H1 (cell line): ENCODE results near the gene TMOD4.

Experiments used
- ATF3 ChIP-seq: IDR thresholded peaks from 2 replicates; pipeline ENCODE4 v1.6.1; 2011; ENCODE audit warnings: low read depth, mild to moderate bottlenecking, low read length; ENCODE audit not compliant: insufficient read depth
- EP300 ChIP-seq, 2 experiments: IDR thresholded peaks; 1 replicate in 1 of 2; 2 replicates in 1 of 2; pipeline ENCODE4 v1.6.1; 2011 to 2012; ENCODE audit warnings: low read depth in 2 of 2, low read length in 2 of 2, mild to moderate bottlenecking in 2 of 2, borderline replicate concordance in 1 of 2, inconsistent platforms in 1 of 2, moderate library complexity in 1 of 2
- GABPA ChIP-seq: IDR thresholded peaks from 2 replicates; pipeline ENCODE4 v1.6.1; 2011; ENCODE audit warnings: mild to moderate bottlenecking, low read length, moderate library complexity, borderline replicate concordance; ENCODE audit not compliant: insufficient read depth
- KDM5A ChIP-seq: fragments of 200-600 bp; IDR thresholded peaks from 2 replicates; pipeline ENCODE4 v1.7.1; 2012; ENCODE audit warnings: mild to moderate bottlenecking, low read length, inconsistent platforms, mixed read lengths
- POLR2A ChIP-seq, 2 experiments: IDR thresholded peaks; 1 replicate in 1 of 2; 2 replicates in 1 of 2; pipeline ENCODE4 v1.6.1; 2011; ENCODE audit warnings: low read depth in 2 of 2, low read length in 2 of 2, mild to moderate bottlenecking in 2 of 2; ENCODE audit errors: control extremely low read depth in 1 of 2
- POU5F1 ChIP-seq: IDR thresholded peaks from 2 replicates; pipeline ENCODE4 v1.6.1; 2011; ENCODE audit warnings: low read depth, mild to moderate bottlenecking, low read length, moderate library complexity
- RAD21 ChIP-seq, 2 experiments: IDR thresholded peaks in 1 of 2; conservative IDR thresholded peaks in 1 of 2; 2 replicates each; pipeline ENCODE4 v1.6.1; 2011; ENCODE audit warnings: low read depth in 2 of 2, low read length in 2 of 2, improper control_type of control experiment in 1 of 2, inconsistent platforms in 1 of 2, mild to moderate bottlenecking in 1 of 2, moderate library complexity in 1 of 2
- RXRA ChIP-seq: IDR thresholded peaks from 2 replicates; pipeline ENCODE4 v1.6.1; 2011; ENCODE audit warnings: low read depth, mild to moderate bottlenecking, low read length, moderate library complexity; ENCODE audit not compliant: insufficient read depth
- TAF1 ChIP-seq: IDR thresholded peaks from 2 replicates; pipeline ENCODE4 v1.6.1; 2011; ENCODE audit warnings: mild to moderate bottlenecking, low read depth, low read length
- TF ChIP-seq, protein P1 (sequence below), 3 experiments: IDR thresholded peaks; 1 replicate in 2 of 3; 2 replicates in 1 of 3; pipeline versions ENCODE4 v1.5.1 to v1.6.1; 2011; ENCODE audit warnings: low read length in 3 of 3, mild to moderate bottlenecking in 3 of 3, inconsistent platforms in 2 of 3, low read depth in 1 of 3, moderate library complexity in 1 of 3; ENCODE audit not compliant: insufficient read depth in 1 of 3; ENCODE audit errors: control extremely low read depth in 1 of 3
- TF ChIP-seq, protein P2 (sequence below): IDR thresholded peaks from 2 replicates; pipeline ENCODE4 v1.6.1; 2011; ENCODE audit warnings: low read length, improper control_type of control experiment

- TF ChIP-seq, protein P1, sequence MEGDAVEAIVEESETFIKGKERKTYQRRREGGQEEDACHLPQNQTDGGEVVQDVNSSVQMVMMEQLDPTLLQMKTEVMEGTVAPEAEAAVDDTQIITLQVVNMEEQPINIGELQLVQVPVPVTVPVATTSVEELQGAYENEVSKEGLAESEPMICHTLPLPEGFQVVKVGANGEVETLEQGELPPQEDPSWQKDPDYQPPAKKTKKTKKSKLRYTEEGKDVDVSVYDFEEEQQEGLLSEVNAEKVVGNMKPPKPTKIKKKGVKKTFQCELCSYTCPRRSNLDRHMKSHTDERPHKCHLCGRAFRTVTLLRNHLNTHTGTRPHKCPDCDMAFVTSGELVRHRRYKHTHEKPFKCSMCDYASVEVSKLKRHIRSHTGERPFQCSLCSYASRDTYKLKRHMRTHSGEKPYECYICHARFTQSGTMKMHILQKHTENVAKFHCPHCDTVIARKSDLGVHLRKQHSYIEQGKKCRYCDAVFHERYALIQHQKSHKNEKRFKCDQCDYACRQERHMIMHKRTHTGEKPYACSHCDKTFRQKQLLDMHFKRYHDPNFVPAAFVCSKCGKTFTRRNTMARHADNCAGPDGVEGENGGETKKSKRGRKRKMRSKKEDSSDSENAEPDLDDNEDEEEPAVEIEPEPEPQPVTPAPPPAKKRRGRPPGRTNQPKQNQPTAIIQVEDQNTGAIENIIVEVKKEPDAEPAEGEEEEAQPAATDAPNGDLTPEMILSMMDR (IDR thresholded peaks at IDR 0.05; ENCODE audit: control extremely low read depth in 1 of 3, insufficient read depth in 1 of 3, low read depth in 1 of 3, low read length in 3 of 3) = no peak
- TF ChIP-seq POLR2A (IDR thresholded peaks at IDR 0.05; ENCODE audit: control extremely low read depth in 1 of 2, low read depth in 2 of 2, low read length in 2 of 2) (no peak), EP300 (IDR thresholded peaks at IDR 0.05; ENCODE audit: borderline replicate concordance in 1 of 2, low read depth in 2 of 2, low read length in 2 of 2) (no peak), RAD21 (IDR thresholded peaks at IDR 0.05 in 1 of 2, conservative IDR thresholded peaks at IDR 0.05 in 1 of 2; ENCODE audit: low read depth in 2 of 2, low read length in 2 of 2) (no peak), RXRA (no peak), GABPA (no peak), POU5F1 (no peak), ATF3 (no peak), TAF1 (no peak), KDM5A (no peak)
- TF ChIP-seq, protein P2, sequence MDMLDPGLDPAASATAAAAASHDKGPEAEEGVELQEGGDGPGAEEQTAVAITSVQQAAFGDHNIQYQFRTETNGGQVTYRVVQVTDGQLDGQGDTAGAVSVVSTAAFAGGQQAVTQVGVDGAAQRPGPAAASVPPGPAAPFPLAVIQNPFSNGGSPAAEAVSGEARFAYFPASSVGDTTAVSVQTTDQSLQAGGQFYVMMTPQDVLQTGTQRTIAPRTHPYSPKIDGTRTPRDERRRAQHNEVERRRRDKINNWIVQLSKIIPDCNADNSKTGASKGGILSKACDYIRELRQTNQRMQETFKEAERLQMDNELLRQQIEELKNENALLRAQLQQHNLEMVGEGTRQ = no peak
Observed at GRCh38 chr1:151193304-151193703, 17.5 kb upstream of the TMOD4 start.
